Astrocyte (in vitro differentiated cells and primary cell): ENCODE results near the gene MGAT5.

Experiments used
- CTCF ChIP-seq: IDR thresholded peaks from 2 replicates; pipeline ENCODE4 v1.5.1; 2011; ENCODE audit warnings: low read depth, mild to moderate bottlenecking, inconsistent platforms, low read length, moderate library complexity; ENCODE audit not compliant: insufficient read depth
- EZH2 ChIP-seq: IDR thresholded peaks from 2 replicates; pipeline ENCODE4 v1.6.1; 2012; ENCODE audit warnings: mild to moderate bottlenecking, low read length, inconsistent platforms; ENCODE audit not compliant: insufficient read depth

- no peak for TF ChIP-seq CTCF
- no peak for TF ChIP-seq EZH2
Observed at GRCh38 chr2:134389381-134389780, 135.5 kb downstream of the MGAT5 start.
